GM12878 (cell line): Measurements from ENCODE around the gene RAD54L2. TPM values are rescaled to one million over a fixed set of nuclear protein-coding genes. Genes with fewer than 3 reads are reported as not detected.

Source experiments
- ATAC-seq: fragments of 200-7000 bp; cut with Tn5 transposase; 3 replicates; pipeline ENCODE4 v1.9.1; 2020; ENCODE audit warnings: mild to moderate bottlenecking, moderate library complexity
- BruUV-seq: library from RNA; stranded (reverse); fragments of 400-500 nt; replicated peaks from 2 replicates; lab custom pipeline; 2021; lab: Mats Ljungman, UMichigan
- CTCF ChIA-PET: fragments of 300-600 bp; sonication (Branson Sonifier 250); formaldehyde crosslinking; extraction: SDS; loops from one replicate; lab custom pipeline; 2021; ENCODE audit warnings: inconsistent platforms; lab: Yijun Ruan, JAX
- POLR2A ChIA-PET: fragments of 350-600 bp; formaldehyde crosslinking; extraction: SDS; loops from one replicate; lab custom pipeline; 2021; ENCODE audit warnings: inconsistent platforms; lab: Charles Lee
- RAD21 ChIA-PET: fragments of 300-600 bp; sonication (Branson Sonifier 250); formaldehyde crosslinking; loops from one replicate; lab custom pipeline; 2023; ENCODE audit warnings: antibody characterized with exemption; ENCODE audit not compliant: unreplicated experiment; lab: Charles Lee
- SMC1A ChIA-PET: fragments of 300-600 bp; sonication (Branson Sonifier 250); formaldehyde crosslinking; loops from one replicate; lab custom pipeline; 2023; ENCODE audit not compliant: unreplicated experiment, uncharacterized antibody; lab: Charles Lee
- DNase-seq: peaks from one replicate; pipeline ENCODE4 v3.0.0-alpha.2; 2011; ENCODE audit warnings: low read depth, low spot score
- FAIRE-seq: peaks from 3 replicates; lab custom pipeline; 2011; peaks lifted over from hg19 to GRCh38; lab: Jason Lieb, UNC
- H2AFZ ChIP-seq: 2 replicates; pipeline ENCODE4 v1.6.0; 2011; ENCODE audit warnings: low read depth, low read length, control low read depth; ENCODE audit not compliant: control insufficient read depth
- H3K27ac ChIP-seq: 2 replicates; pipeline ENCODE4 v1.5.1; 2011; ENCODE audit warnings: control low read depth; ENCODE audit not compliant: control insufficient read depth, insufficient read depth
- H3K27me3 ChIP-seq, 2 experiments: replicated peaks in 1 of 2; 2 replicates each; pipeline versions ENCODE4 v1.6.0 to v1.6.1; 2011; ENCODE audit warnings: low read length in 1 of 2; ENCODE audit not compliant: control insufficient read depth in 2 of 2, insufficient read depth in 2 of 2
- H3K36me3 ChIP-seq, 2 experiments: 2 replicates each; pipeline ENCODE4 v1.5.1; 2011; ENCODE audit warnings: low read length in 1 of 2; ENCODE audit not compliant: control insufficient read depth in 2 of 2, insufficient read depth in 2 of 2
- H3K4me1 ChIP-seq: 2 replicates; pipeline ENCODE4 v1.6.1; 2011; ENCODE audit warnings: mild to moderate bottlenecking, low read length, moderate library complexity, mixed read lengths; ENCODE audit not compliant: control insufficient read depth, insufficient read depth
- H3K4me2 ChIP-seq: 2 replicates; pipeline ENCODE4 v1.6.0; 2011; ENCODE audit warnings: control low read depth; ENCODE audit not compliant: control insufficient read depth, insufficient read depth
- H3K4me3 ChIP-seq: fragments of 200-600 bp; sonication (generic); 2 replicates; pipeline ENCODE4 v1.5.1; 2016
- H3K79me2 ChIP-seq: 2 replicates; pipeline ENCODE4 v1.6.0; 2011; ENCODE audit warnings: low read length; ENCODE audit not compliant: control insufficient read depth, insufficient read depth
- H3K9ac ChIP-seq: 2 replicates; pipeline ENCODE4 v1.8.0; 2011; ENCODE audit warnings: low read length, control low read depth, mixed read lengths; ENCODE audit not compliant: control insufficient read depth, insufficient read depth
- H3K9me3 ChIP-seq: replicated peaks from 3 replicates; pipeline ENCODE4 v1.5.1; 2011; ENCODE audit warnings: mild to moderate bottlenecking, low read length; ENCODE audit not compliant: control insufficient read depth, insufficient read depth
- H4K20me1 ChIP-seq: 2 replicates; pipeline ENCODE4 v1.6.0; 2011; ENCODE audit not compliant: control insufficient read depth, insufficient read depth
- BACH1 ChIP-seq: fragments of 450-650 bp; IDR thresholded peaks from 2 replicates; pipeline ENCODE4 v1.6.1; 2017; ENCODE audit warnings: mild to moderate bottlenecking, borderline replicate concordance
- CHD1 ChIP-seq: IDR thresholded peaks from 2 replicates; pipeline ENCODE4 v1.6.1; 2012; ENCODE audit warnings: low read depth, low read length, improper control_type of control experiment
- ETV6 ChIP-seq, 2 experiments: fragments of 450-650 bp in 1 of 2; IDR thresholded peaks in 1 of 2; conservative IDR thresholded peaks in 1 of 2; 2 replicates each; pipeline ENCODE4 v1.6.1; 2014; ENCODE audit warnings: antibody characterized with exemption in 1 of 2, borderline replicate concordance in 1 of 2, low read depth in 1 of 2, mild to moderate bottlenecking in 1 of 2, moderate library complexity in 1 of 2
- FOXK2 ChIP-seq: fragments of 450-650 bp; IDR thresholded peaks from 2 replicates; pipeline ENCODE4 v1.6.1; 2017; ENCODE audit warnings: mild to moderate bottlenecking, moderate library complexity
- REST ChIP-seq: IDR thresholded peaks from 2 replicates; pipeline ENCODE4 v1.6.1; 2012; ENCODE audit warnings: mild to moderate bottlenecking, low read depth, low read length
- SIX5 ChIP-seq: IDR thresholded peaks from 2 replicates; pipeline ENCODE4 v1.6.1; 2011; ENCODE audit warnings: mild to moderate bottlenecking, low read depth, low read length, moderate library complexity; ENCODE audit not compliant: severe bottlenecking
- SMAD1 ChIP-seq: fragments of 450-650 bp; IDR thresholded peaks from 2 replicates; pipeline ENCODE4 v1.6.1; 2018; ENCODE audit warnings: mild to moderate bottlenecking, low read depth; ENCODE audit not compliant: partially characterized antibody
- SMARCA5 ChIP-seq: fragments of 450-650 bp; IDR thresholded peaks from 2 replicates; pipeline ENCODE4 v1.6.1; 2017; ENCODE audit warnings: mild to moderate bottlenecking
- SPI1 ChIP-seq: IDR thresholded peaks from 2 replicates; pipeline ENCODE4 v1.6.1; 2011; ENCODE audit warnings: low read depth, mild to moderate bottlenecking, low read length, moderate library complexity, borderline replicate concordance; ENCODE audit not compliant: insufficient read depth
- ZNF274 ChIP-seq: IDR thresholded peaks from one replicate; pipeline ENCODE4 v1.8.0; 2011; ENCODE audit not compliant: insufficient read length, insufficient read depth
- ZNF687 ChIP-seq: fragments of 450-650 bp; IDR thresholded peaks from 2 replicates; pipeline ENCODE4 v1.6.1; 2017; ENCODE audit warnings: mild to moderate bottlenecking, moderate library complexity
- WGBS: methylation state at CpG from one replicate; pipeline ENCODE4 v1.1.6; 2016; ENCODE audit warnings: low lambda C conversion rate; ENCODE audit not compliant: insufficient replicate concordance, insufficient coverage; ENCODE audit errors: missing lambda C conversion rate; 5-methylcytosine and 5-hydroxymethylcytosine counted together
- in situ Hi-C: fragments of 300-500 bp; cut with MboI; formaldehyde crosslinking; loops from 9 replicates; pipeline ENCODE4 v1.14.3; 2018; ENCODE audit warnings: mixed read lengths
- intact Hi-C: fragments of 100-400 bp; cut with micrococcal nuclease; formaldehyde crosslinking; loops from one replicate; pipeline ENCODE4 v1.14.2; 2022; ENCODE audit not compliant: unreplicated experiment
- polyA plus RNA-seq, 11 experiments: library from polyadenylated mRNA; depleted of rRNA in 4 of 11; unstranded in 6 of 11; stranded (reverse) in 5 of 11; fragments of >200 nt; fragmentation: Nextera tagmentation in 4 of 11; fragmentation: Illumina TruSeq in 1 of 11; extraction: Ambion mirVana in 4 of 11; extraction: Trizol in 1 of 11; gene quantifications; 1 replicate in 1 of 11; 2 replicates in 10 of 11; pipeline versions ENCODE4 v1.2.1 to v1.2.3, GENCODE V29; 2011 to 2016; ENCODE audit warnings: inconsistent platforms in 2 of 11, missing spikeins in 2 of 11, low read depth in 1 of 11
- total RNA-seq, 4 experiments: library from RNA; depleted of rRNA in 3 of 4; stranded (reverse); fragments of >200 nt in 3 of 4; fragmentation: Illumina TruSeq in 1 of 4; extraction: Trizol in 1 of 4; gene quantifications; 2 replicates each; pipeline versions ENCODE4 v1.2.1 to v1.2.3, GENCODE V29; 2013 to 2021

Gene RAD54L2
- total and polyA plus RNA-seq, 10 of the 15 experiments (the other 5 are each of a cell fraction or from before 2014, with no cell fraction given), result 2.2 to 23.8 (median 11.1) TPM

DNA sequence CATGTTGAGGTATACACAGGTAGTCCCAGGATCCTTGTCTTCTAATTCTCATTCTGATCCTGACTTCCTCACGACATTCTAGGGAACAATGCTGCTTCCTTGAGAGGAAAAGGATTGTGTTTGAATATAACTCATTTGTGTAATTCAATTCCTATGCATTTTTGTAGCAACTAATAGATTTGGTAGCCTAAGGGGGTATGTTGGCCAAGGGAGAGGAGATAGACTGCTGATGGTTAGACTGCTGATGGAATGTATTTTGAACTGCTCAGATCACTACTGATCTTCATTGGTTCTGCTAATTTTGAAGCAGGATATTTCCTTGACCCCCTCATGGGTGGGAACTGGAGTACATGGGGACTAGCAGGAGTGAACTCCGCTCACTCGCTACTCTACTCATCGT, 39.7 kb downstream of the RAD54L2 start:
- ChIA-PET RAD21 (no interaction called here), CTCF (no interaction called here), SMC1A (interaction anchor here (0.6 kb wide), 1 partner anchor 86 kb away, joined by 3 read pairs; no protein-coding TSS in a partner anchor), POLR2A (interaction anchor here (0.6 kb wide), 1 partner anchor 319 kb away, joined by 7 read pairs; no protein-coding TSS in a partner anchor)
- no peak overlapping the region for H3K9ac ChIP-seq
- H3K27ac ChIP-seq, result no peak overlapping the region
- H3K9me3 ChIP-seq, result no peaks in the 10 kb centered on the region; the same call in 2 of the 3 replicates
- TF ChIP-seq SMARCA5 (no peak), BACH1 (no peak), FOXK2 (no peak), SPI1 (no peak), ZNF274 (no peak), SMAD1 (no peak), ETV6 (conservative IDR thresholded peaks at IDR 0.05 in 1 of 2, IDR thresholded peaks at IDR 0.05 in 1 of 2; ENCODE audit: borderline replicate concordance in 1 of 2, low read depth in 1 of 2) (no peak), ZNF687 (no peak), SIX5 (no peak), CHD1 (no peak), REST (no peak)
- 96% methylated on average over 4 of the region's 4 CpGs for whole genome bisulfite sequencing
- H3K4me1 ChIP-seq, result no peaks in the 10 kb centered on the region
- H3K4me2 ChIP-seq, result no peak overlapping the region
- H3K27me3 ChIP-seq, result no peaks in the 10 kb centered on the region
- BruUV-seq, result no TSS peak
- H3K36me3 ChIP-seq, result peaks cover 0 to 2% of the 10 kb centered on the region in 2 experiments; a peak in 3 of 4 replicates
- H2AFZ ChIP-seq, result no peak overlapping the region
- no peak overlapping the region for H3K4me3 ChIP-seq
- no peak for DNase-seq
- H4K20me1 ChIP-seq, result no peaks in the 10 kb centered on the region
- H3K79me2 ChIP-seq, result no peaks in the 10 kb centered on the region
- no peak for ATAC-seq
- in situ Hi-C loops (no loop called here), intact Hi-C loops (no loop called here)
- no peak for FAIRE-seq
